Stimulated activated CD8-positive, alpha-beta memory T cell treated with anti-CD3 and anti-CD28 coated beads, Interleukin-4, amount 100 ng/mL, for 48 hours (primary cell): ENCODE data around the gene CFAP70.
"Not testable (repeated sequence)": the region's sequence is repeated elsewhere in the genome, so short reads cannot be mapped to it uniquely, and the experiment has no call there.

ENCODE experiments used
- DNase-seq: peaks from one replicate; pipeline ENCODE4 v3.0.0-alpha.2; 2020

Gene CFAP70

DNA sequence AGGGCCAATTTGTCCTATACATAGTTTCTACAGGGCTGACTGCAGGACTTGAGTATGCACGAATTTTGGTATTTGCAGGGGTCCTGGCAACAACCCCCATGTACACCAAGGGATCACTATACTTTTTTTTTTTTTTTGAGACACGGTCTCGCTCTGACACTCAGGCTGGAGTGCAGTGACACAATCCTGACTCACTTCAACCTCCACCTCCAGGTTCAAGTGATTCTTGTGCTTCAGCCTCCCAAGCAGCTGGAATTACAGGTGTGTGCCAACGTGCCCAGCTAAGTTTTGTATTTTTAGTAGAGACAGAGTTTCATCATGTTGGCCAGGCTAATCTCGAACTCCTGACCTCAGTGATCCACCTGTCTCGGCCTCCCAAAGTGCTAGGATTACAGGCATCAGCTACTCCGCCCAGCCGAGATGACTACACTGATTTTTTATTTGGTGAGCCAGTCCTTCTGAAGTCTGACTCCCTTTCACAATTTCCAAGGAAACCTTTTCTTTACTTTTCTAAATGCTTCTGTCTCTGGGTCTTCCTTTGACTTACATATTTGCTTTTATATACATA is 19.8 kb downstream of the CFAP70 start:
- no peak for DNase-seq

DNA sequence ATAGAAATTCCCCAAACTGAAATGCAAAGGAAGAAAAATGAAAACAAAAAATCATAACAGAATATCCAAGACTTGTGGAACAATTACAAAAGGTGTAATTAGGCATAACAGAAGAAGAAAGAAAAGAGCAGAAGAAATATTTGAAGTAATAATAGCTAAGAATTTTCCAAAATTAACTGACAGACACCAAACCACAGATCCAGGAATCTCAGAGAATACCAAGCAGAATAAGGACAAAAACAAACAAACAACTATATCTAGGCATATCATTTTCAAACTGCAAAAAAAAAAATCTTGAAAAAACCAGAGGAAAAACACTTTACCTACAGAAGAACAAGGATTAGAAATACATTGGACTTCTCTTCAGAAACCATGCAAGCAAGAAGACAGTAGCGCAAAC is 25.5 kb downstream of the CFAP70 start:
- DNase-seq: no peak

DNA sequence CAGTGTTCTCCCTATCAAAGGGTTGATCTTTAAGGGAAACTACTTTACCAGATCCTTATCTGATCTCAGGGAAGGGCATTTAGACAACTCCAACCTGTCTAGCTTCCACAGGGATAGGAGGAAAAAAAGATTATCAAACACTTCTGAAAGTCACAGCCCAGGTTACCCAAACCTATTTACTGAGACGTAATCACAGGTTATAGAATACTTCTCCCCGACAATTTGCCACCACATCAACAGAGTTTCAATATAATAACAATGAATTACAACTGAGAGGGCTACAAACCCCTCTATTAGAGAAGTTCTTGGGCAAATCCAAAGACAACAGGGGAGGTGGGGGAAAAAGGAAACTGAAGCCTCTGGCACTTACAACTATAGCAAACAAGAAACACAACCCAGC is 26.3 kb downstream of the CFAP70 start:
- DNase-seq: no peak

DNA sequence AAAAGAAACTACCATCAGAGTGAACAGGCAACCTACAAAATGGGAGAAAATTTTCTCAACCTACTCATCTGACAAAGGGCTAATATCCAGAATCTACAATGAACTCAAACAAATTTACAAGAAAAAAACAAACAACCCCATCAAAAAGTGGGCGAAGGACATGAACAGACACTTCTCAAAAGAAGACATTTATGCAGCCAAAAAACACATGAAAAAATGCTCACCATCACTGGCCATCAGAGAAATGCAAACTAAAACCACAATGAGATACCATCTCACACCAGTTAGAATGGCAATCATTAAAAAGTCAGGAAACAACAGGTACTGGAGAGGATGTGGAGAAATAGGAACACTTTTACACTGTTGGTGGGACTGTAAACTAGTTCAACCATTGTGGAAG is 30.1 kb downstream of the CFAP70 start:
- not testable (repeated sequence) for DNase-seq

DNA sequence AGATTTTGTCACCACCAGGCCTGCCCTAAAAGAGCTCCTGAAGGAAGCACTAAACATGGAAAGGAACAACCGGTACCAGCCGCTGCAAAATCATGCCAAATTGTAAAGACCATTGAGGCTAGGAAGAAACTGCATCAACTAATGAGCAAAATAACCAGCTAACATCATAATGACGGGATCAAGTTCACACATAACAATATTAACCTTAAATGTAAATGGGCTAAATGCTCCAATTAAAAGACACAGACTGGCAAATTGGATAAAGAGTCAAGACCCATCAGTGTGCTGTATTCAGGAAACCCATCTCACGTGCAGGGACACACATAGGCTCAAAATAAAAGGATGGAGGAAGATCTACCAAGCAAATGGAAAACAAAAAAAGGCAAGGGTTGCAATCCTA is 33.4 kb downstream of the CFAP70 start:
- not testable (repeated sequence) for DNase-seq

DNA sequence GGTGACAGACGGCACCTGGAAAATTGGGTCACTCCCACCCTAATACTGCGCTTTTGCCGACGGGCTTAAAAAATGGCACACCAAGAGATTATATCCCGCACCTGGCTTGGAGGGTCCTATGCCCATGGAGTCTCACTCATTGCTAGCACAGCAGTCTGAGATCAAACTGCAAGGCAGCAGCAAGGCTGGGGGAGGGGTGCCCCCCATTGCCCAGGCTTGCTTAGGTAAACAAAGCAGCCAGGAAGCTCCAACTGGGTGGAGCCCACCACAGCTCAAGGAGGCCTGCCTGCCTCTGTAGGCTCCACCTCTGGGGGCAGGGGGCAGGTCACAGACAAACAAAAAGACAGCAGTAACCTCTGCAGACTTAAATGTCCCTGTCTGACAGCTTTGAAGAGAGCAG is 35.1 kb downstream of the CFAP70 start:
- not testable (repeated sequence) for DNase-seq

DNA sequence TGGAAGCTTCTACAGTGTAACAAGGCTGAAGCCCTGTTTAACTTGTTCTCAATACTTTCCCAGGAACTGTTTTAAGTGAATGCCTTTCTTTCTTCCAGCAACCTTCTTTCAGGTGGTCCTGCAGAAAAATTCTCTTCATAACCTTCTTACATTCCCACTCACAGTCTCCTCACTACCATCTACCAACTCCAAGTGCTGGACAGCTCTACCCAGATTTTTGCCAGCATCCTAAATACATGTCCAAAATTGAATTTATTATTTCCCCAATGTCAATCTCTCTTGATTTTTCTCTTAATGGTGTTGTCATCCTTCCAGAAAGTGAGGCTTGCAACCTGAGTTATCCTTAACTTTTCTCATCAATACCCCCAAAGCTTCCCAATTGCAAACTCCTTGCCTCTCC is 48.2 kb downstream of the CFAP70 start:
- DNase-seq: no peak

DNA sequence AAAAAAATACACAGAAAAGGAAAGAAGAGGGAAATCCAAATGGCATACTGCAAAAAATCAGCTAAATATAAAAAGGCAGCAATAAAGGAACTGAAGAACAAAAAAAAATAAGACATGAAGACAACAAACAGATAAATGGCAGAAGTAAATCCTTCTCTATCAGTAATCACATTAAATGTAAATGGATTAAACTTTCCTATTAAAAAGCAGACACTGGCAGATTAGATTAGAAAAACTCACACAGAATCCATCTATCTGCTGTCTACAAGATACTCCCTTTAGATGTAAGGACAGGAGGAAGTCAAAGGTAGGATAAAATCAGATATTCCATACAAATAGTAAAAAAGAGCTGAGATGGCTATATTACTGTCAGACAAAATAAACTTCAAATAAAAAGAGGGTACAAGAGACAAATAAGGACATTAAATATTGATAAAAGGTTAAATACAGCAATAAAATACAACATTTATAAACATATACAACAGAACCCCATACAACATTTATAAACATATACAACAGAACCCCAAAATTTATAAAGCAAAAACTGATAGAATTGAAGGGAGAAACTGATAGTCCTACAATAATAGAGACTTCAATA is 51.4 kb downstream of the CFAP70 start:
- no peak for DNase-seq

DNA sequence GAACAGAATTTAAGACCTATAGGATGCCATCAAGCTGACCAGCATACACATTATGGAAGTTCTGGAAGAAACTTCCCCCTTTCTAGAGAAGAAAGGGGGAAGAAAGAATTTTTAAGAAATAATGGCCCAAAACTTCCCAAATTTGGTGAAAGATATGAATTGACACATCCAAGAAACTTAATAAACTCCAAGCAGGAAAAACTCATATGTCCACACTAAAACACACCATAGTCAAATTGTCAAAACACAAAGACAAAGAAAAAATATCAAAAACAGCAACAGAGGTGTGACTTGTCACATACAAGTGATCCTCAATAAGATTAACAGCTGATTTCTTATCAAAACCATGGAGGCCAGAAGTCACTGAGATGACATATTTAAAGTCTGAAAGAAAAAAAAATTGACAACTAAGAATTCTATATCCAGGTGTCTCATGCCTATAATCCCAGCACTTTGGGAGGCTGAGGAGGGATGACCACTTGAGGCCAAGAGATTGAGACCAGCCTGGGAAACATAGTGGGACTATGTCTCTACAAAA is 52.4 kb downstream of the CFAP70 start:
- DNase-seq: no peak

DNA sequence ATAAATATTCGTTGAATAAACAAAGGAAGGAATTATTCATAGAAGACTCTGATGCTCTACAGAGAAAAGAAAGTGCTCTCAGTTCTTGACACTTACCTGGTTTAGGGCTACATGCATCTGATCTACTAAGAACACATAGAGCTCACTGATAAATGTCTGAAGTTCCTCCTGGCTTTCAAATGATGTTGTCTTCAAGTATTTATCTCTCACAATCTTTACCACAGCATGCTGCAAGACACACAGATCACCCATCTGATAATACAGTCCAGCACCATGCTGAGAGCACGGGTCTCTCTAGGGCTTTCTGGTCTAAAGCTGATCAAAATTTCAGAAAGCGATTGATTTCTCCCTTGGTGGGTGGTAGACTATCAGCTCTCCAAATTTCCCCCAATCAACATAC is 61.7 kb downstream of the CFAP70 start:
- no peak for DNase-seq

DNA sequence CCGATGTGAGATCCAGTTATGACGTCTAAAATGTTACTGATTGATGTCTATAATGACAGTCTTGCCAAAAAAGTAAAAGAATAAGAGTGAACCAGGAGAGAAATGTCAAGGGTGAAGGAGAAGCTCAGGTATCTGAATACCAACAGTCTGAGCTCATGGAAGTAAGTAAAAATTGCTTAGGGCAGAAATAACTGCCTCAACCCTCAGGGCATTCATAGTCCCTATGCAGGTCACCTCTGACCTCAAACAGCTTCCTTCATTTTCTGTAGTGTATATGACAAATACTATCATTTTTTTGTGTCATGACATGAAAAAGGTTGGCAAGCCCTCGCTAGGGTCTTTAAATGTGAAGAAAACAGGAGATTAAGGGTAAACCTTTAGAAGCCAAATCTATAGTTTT is 65.2 kb downstream of the CFAP70 start:
- DNase-seq: no peak

DNA sequence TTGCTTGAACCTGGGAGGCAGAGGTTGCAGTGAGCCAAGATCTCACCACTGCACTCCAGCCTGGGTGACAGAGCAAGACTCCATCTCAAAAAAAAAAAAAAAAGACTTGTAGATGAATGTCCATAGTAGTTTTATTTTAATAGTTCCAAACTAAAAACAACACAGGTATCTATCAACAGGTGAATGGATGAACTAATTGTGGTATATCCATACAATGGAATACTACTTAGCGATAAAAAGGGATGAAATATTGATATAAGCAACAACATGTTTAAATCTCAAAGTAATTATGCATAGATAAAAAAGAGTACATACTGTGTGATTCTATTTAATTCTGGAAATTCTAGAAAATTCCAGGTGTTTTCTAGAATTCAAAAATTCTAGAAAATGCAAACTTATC is 68.7 kb downstream of the CFAP70 start:
- DNase-seq: no peak

DNA sequence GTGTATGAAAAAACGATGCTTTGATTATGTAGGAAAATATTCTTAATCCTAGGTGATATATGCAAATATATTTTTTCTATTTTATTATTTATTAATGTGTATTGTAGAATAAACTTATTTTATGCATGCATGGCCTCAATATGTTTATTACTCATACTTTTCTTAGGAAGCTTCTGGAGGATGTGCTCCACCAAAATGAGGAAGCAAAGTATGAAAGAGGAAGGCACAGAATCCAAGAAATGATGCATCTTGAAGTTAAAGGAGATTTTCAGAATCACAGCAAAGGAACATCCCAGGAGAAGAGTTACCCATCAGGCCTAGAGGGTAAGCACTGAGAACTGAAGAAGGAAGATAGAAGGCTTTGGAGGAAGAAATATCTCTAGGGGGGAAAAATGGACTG is 71.2 kb downstream of the CFAP70 start:
- DNase-seq: no peak

DNA sequence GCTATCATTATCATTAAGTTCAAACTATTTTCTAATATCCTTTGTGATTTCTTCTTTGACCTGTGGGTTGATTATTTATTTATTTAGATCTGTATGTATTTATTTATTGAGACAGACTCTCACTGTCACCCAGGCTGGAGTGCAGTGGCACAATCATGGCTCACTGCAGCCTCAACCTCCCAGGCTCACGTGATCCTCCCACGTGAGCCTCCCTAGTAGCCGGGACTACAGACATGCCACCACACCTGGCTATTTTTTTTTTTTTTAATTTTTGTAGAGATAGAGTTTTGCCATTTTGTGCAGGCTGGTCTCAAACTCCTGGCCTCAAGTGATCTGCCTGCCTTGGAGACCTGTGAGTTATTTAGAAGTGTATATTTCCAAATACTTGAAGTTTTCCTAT is 77.6 kb downstream of the CFAP70 start:
- no peak for DNase-seq

DNA sequence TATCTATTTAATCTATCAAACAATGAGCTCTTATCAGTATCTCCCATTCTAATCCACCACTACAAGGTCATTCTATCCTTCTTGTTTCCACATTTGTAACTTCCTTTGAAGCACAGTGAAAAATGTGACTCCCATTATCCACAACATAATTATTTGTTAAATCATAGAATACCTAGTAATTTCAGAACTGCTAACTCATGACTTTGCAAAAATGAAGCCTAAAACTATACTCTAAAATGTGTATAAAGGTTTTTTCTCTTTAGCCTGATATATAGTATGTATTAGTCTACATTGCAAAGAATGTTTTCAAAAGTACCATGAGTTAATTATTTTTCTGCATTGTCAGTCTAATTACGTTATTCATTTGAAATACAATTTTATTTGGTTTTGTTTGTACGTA is 94.2 kb downstream of the CFAP70 start:
- no peak for DNase-seq

DNA sequence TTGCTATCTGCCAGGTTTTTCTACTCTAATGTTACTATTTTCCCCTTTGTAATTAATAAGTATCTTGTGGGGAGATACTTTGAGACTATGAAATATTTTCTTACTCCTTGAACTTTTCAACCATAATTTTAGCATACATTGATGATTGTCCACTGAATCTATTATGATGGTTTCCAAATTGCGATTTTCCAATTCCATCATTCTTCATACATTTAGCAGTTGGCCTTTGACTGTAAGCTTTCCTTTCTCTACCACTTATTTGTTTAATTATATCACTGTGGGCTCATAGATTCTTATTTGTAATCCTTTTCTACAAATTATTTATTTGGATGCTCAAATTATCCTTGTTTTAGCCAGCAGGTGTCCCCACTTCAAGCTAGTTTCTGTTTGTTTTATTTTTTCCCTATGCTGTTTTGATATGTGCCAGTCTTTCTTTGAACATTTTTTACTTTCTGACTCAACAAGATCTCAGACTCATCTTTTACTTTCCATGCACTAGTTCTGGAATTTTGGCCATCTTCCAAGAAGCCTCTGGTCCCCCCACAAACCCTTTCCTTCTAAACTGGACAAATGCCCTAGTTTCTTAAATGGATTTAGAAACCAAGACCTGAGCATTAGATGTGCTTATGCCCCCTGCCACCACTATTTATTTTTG is 94.8 kb downstream of the CFAP70 start:
- DNase-seq: no peak

DNA sequence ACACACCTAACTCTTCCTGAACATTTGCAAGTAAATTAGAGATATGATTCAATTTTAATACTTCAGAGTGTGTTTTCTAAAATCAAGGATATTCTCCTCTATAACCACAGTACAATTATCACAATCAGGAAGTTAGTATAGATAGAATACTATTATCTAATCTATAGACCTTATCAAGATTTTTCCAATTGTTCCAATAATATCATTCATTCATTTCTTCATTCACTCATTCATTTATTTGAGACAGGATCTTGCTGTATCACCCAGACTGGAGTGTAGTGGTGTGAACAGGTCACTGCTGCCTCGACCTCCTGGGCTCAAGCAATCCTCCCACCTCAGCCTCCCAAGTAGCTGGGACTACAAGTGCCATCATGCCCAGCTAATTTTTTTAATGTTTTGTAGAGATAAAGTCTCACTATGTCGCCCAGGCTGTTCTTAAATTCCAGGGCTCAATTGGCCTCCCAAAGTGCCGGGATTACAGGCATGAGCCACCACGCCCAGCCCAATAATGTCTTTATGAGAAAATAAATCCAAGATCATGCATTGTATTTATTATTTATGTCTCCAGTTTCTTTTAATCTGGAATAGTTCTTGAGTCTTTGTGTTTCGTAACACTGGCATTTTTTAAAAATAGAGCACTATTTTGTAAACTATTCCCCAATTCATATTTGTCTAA is 95.6 kb downstream of the CFAP70 start:
- no peak for DNase-seq

DNA sequence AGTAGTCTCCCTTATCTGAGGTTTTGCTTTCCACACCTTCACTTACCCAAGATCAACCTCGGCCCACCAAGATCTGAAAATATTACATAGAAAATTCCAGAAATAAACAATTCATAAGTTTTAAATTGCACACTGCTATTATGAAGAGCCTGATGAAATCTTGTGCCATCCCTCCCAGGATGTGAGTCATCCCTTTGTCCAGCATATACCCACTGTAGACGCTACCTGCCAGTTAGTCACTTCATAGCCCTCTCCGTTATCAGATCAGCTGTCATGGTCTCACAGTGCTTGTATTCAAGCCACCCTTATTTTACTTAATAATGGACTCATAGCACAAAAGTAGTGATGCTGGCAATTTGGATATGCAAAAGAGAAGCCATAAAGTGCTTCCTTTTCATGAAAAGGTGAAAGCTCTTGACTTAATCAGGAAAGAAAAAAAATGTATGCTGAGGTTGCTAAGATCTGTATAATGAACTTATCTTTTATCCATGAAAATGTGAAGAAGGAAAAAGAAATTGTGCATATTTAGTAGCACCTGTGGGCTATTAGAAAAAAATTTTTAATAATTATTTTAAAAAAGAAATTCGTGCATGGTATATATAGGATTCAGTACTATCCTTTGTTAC is 96.4 kb downstream of the CFAP70 start:
- no peak for DNase-seq

DNA sequence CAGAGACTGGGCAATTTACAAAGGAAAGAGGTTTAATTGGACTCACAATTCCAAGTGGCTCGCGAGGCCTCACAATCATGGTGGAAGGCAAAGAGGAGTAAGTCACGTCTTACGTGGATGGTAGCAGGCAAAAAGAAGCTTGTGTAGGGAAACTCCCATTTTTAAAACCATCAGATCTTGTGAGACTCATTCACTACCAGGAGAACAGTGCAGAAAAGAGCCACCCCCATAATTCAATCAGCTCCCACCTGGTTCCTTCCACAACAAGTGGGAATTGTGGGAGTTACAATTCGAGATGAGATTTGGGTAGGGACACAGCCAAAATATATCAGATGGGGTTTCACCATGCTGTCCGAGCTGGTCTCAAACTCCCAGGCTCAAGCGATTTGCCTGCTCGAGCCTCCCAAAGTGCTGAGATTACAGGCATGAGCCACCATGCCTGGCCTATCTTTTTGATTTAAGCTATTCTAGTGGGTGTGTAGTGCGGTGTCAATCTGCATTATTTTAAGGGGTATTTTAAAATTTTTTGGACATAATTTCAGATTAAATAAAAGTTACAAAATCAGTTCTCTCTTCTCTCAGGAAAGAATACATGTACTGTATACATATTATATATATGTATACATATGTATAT is 97.2 kb downstream of the CFAP70 start:
- no peak for DNase-seq

DNA sequence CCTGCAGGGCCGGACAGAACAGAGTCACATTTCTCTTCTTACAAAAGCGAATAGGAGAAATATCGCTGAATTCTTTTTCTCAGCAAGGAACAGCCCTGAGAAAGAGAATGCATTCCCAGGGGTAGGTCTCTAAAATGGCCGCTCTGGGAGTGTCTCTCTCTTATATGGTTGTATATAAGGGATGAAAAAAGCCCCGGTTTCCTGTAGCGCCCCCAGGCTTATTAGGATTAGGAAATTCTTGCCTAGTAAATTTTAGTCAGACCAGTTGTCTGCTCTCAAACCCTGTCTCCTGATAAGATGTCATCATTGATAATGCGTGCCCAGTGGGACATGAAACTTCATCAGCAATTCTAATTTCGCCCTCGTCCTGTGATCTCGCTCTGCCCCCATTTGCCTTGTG is 100.1 kb downstream of the CFAP70 start:
- not testable (repeated sequence) for DNase-seq

DNA sequence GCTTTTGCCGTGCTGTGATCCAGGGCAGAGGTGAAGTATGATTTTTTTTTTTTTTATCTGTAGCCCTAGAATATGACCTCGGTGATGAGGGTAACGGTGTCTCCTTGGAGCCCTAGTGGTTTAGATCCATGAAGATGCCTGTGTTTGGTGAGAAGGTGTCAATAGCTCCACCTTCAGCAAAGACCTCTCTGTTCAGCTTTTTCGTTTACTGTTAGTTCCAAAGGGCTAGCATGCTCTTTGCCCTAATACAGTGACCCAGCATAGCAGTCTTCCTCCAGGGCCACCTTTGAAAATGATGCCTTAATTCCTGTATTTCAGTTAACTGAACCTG is 105.5 kb downstream of the CFAP70 start:
- DNase-seq: no peak

DNA sequence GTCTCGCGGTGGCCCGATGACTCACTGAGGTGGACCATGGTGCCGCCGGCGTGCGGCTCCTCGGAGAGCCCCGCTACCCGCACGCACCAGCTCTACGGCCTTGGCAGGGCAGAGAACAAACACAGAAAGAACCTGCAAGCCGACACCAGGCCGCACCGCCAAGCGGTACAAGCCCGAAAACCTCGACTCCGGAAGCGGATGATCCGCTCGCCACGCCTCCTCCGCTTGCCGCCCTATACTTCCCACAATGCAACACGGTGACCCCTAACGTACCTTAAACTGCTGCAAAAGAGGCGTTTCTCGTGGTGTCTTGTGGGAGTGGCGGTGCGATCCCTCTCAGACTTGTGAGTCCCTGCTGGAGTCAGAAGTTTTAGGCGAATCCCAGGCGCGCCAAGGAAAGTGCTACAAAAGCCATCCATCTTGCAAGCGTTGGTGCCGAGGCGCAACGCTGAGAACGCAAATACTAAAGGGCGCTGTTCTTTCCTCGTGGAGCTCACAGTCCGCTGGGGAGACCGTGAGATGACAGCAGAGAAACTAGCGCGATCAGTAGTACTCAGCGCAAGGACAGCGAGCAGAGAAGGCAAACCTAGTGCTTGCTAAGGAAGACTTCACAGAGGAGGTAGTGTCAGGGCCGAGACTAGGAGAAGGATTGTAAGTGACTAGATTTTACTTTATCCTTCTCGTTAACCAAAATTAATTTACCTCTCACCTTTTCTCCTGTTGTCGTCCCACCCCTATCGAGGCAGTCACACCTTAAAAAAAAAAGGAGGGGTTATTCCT is 106.0 kb downstream of the CFAP70 start, which contains the start of gene MRPS16:
TSS of gene MRPS16 (minus strand) at position 200 of the 780 bp plus-strand sequence. CDS start at position 38, 162 bp downstream.
- DNase-seq: peak; percentile 91
